Aortic smooth muscle cell (primary cell): Measurements from ENCODE around the gene MAPK12. TPM values are rescaled to one million over a fixed set of nuclear protein-coding genes. Genes with fewer than 3 reads are reported as not detected.

Source experiments
- total RNA-seq: library from RNA; depleted of rRNA; stranded (reverse); fragments of >200 nt; gene quantifications from 2 replicates; pipeline ENCODE4 v1.2.3, GENCODE V29; 2014

The MAPK12 gene
- 24.3 and 28.3 TPM in 2 replicates for total RNA-seq

DNA sequence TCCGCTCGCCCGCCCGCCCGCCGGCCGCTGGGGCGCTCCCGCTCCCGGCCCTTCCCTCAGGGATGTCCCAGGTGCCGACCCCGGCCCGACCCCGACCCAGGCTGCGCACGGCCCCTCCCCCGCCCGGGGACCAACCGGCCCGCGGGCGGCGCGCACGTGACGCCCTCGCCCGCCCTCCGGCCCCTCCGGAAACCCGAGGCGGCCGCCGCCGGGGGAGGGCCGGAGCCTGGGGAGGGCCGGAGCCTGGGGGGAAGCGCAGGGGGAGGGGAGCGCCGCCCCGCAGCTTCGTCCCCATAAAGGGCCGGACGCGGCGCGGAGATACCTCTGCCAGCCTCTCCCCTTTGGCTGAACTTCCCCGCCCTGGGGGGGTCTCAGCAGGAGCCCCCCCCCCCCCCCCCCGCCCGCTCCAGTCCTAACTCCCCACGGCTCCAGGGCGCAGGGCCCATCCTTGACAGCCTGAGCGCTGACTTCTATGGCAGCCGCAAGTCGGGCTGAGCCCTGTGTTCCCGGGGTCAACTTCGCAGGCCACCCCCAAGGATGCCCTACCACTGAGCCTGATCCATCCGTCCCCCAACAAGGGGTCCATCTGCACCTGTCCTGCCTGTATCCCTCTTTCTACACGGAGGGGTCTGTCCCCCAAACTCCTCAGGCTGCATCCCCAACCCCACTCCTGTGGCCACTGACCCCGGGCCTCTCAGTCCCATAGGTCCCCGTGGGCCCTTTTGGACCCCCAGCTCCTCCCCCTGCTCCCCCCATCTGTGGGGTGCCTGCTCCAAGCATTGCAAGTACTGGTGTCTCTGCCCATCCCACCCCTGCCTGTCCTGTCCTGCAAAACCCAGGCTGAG is at the start of gene MAPK12:
Gene MAPK12, minus strand, starts transcription at position 69 of the 845 bp plus-strand sequence. CDS start 174 bp downstream, outside the sequence.

DNA sequence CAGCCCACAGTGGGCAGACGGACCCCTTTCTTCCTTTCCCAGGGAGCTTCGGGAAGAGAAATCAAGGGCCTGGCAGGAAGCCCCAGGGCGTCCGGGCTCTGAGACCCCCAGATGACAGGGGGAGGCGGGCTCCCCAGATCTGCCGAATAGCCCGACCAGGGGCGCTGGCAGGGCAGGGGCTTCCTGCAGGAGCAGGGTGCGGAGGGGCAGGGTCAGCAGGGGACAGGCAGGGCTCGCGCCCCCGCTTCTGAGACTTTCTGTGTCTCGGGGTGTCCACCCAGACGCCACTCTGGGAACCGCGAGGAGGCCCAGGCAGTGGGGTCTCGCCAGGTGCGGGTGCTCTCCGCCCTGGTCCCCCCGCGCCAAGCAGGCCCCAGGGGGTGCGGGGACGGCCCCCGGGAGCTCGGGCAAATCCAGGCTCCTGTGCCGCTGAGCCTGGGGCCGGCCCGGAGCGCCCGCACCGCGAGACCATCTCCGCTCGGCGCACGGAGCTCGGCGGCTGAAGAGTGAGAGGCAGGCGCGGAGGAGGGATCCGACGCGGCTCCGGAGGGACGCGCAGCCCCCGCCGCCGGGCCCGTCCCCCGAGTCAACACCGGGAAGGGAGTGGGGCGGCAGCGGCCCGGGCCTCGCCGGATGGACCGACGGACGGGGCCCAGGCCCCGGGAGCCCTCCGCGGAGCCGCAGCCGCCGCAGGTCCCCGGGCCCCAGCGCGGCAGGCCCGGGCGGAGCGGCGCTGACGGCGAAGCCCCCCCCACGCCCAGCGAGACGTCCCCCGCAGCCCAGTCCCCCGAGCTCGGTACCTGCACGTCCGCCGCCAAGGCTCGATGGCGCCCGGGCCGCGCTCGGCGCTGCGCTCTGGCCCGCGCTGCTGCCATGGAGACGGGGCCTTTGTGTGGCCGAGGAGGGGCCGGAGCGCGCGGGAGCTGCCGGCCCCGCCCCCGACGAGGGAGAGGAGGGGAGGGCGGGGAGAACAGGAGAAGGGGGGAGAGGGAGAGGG is 45.6 kb upstream of the MAPK12 start, which contains the start of gene PLXNB2:
Gene PLXNB2, minus strand, starts transcription at position 894 of the 997 bp plus-strand sequence. CDS start 17,062 bp downstream, outside the sequence.

DNA sequence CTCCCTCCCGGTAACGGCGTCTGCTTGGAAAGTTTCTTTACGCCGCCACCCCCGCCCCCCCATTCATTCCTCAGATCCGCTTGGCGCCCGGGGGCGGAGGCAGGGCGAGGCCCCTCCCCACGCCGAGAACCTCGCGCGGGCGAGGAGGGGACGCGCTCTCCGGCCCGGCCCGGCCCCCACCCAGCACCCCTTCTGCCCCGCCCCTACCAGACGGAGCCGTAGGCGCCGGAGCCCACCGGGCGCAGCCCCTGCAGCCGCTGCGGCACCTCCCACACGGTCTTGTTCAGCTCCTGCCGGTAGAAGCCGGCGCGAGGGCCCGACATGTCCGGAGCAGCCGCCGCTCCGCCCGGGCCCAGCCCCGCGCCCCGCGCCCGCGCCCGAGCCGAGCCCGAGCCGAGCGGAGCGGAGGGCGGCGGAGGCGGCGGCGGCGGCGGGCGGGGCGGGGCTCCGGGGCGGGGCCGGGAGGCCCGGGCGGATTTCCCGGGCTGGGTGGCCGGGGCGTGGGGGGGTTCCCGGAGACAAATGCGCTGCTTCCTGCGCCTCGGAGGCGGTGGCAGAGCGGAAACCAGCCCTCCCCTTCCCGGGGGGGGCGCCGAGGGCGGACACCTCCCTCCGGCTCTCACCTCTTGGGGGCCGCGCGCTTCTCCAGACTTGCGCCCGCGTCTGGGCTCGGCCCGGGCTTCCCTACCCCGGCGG is 8.6 kb upstream of the MAPK12 start, which contains the start of gene MAPK11:
Gene MAPK11, minus strand, starts transcription at position 411 of the 696 bp plus-strand sequence. Its CDS starts 88 bp downstream, at position 323.

DNA sequence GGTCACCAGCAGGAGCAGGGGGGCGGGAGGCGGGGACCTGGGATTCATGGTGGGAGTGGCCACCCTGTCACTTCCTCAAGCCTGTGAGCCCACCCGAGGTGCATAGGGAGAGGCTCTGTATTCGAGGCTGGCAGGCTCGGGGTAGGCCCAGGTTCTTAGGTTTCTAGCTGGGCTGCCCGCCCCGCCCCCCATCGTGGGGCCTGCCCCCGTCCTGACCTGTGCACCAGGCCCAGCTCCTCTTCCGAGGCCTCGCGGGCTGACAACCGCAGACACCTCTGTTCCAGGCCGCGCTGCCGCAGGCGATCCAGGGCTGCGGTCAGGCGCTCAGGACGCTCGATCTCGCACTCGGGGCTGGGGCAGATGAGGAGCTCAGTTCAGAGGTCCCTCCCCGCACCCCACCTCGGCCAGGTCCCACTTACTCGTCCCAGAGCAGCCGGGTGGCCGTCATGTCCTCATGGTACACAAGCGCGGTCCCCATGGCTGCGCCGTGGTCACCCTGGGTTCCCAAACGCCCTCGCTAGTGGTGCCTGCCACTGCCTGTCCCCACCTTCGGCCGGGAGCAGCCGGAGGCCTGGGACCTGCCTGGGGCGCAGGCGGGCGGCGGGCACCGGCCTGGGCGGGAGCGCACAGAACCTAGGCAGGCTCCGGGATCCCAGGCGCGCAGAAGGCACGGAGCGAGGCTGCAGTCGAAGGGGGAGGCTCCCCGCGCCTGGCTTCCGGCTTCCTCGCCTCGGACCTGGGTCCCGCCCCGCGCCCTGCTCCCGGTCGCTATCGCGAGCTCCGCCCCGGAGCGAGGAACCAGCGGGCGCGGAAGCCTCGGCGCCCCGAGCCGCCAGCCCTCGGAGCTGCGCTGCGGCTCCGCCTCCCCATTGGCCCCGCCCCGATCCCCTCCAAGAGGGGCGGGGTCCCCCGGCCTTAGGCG is 10.7 kb downstream of the MAPK12 start, which contains the start of gene HDAC10:
Gene HDAC10, minus strand, starts transcription at position 711 of the 922 bp plus-strand sequence. Its CDS starts 233 bp downstream, at position 478.

DNA sequence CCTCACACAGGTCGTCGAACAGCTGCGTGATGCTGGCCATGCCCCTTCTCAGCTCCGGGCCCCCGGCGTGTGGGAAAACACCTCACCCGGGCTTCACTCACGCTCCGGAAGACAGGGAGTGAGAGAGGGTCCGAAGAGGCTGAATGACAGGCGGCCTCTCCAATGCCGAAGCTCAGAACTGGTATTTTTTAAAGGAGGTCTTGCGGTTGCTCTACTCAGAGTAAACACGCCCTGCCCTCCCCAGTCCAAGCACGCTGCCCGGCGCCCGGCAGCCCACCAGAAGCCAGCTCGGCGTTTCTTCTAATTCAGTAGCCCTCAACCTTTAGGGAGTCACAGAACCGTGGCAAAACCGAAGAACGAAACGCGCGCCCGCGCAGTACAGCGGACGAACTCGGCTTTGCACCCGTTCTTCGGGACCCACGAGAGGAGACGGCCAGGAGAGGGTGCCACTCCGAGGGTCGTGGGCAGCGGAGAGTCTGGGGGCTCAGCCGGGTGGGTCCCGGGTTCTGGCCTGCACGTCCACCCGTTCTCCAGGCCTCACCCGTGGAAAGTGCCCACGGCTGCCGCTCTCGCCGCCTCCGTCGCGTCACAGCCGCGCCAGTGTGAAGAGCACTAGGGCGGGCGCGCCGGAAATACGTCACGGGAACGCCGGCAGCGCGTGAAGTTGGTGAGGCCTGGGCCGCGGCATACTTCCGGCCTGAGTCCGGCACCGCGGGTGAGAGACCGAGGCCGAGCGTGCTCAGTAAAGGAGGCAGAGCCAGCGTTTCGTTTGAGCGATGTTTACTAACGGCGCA is 16.9 kb downstream of the MAPK12 start, which contains the start of gene TUBGCP6:
Gene TUBGCP6, minus strand, starts transcription at position 604 of the 794 bp plus-strand sequence. Its CDS starts 564 bp downstream, at position 40.

Other genes with a start within 250 kb of the MAPK12 start
- gene IL17REL, start 248.9 kb downstream of the MAPK12 start, total RNA-seq = not detected in 2 replicates
- not detected in 2 replicates for gene TTLL8, start 203.4 kb downstream of the MAPK12 start, total RNA-seq
- gene MLC1, start 176.3 kb downstream of the MAPK12 start, total RNA-seq = 2.1 and 2.2 TPM in 2 replicates
- 1.8 and 7.8 TPM in 2 replicates for gene MOV10L1, start 171.7 kb downstream of the MAPK12 start, total RNA-seq
- 0.79 and 1.1 TPM in 2 replicates for gene PANX2, start 91.0 kb downstream of the MAPK12 start, total RNA-seq
- 15.2 and 16.5 TPM in 2 replicates for gene TRABD, start 75.8 kb downstream of the MAPK12 start, total RNA-seq
- gene SELENOO, start 60.7 kb downstream of the MAPK12 start, total RNA-seq = 21.8 and 25.4 TPM in 2 replicates
- 26.4 and 30.5 TPM in 2 replicates for gene TUBGCP6, start 16.7 kb downstream of the MAPK12 start, total RNA-seq
- gene HDAC10, start 10.4 kb downstream of the MAPK12 start, total RNA-seq = 16.2 and 21.7 TPM in 2 replicates
- 3.7 and 4.4 TPM in 2 replicates for gene MAPK11, start 8.7 kb upstream of the MAPK12 start, total RNA-seq
- gene PLXNB2, start 46.0 kb upstream of the MAPK12 start, total RNA-seq = 145 and 159 TPM in 2 replicates
- gene DENND6B, start 65.3 kb upstream of the MAPK12 start, total RNA-seq = 1.6 and 1.9 TPM in 2 replicates
- 62.2 and 65.0 TPM in 2 replicates for gene PPP6R2, start 81.6 kb upstream of the MAPK12 start, total RNA-seq
- gene SBF1, start 213.4 kb upstream of the MAPK12 start, total RNA-seq = 49.7 and 60.6 TPM in 2 replicates
- gene ADM2, start 219.9 kb upstream of the MAPK12 start, total RNA-seq = under 0.01 and 0.37 TPM in 2 replicates
- not detected in 2 replicates for gene MIOX, start 225.2 kb upstream of the MAPK12 start, total RNA-seq
- gene LMF2, start 246.0 kb upstream of the MAPK12 start, total RNA-seq = 24.8 and 29.5 TPM in 2 replicates
- 24.9 and 38.2 TPM in 2 replicates for gene NCAPH2, start 246.5 kb upstream of the MAPK12 start, total RNA-seq